NT2/D1 (cell line): ENCODE results near the gene TRPM4.

Experiments used
- DNase-seq: peaks from one replicate; pipeline ENCODE4 v3.0.0-alpha.2; 2011; ENCODE audit warnings: low read depth, low spot score
- H3K27me3 ChIP-seq: 2 replicates; pipeline ENCODE4 v1.6.0; 2011; ENCODE audit warnings: mild to moderate bottlenecking; ENCODE audit not compliant: insufficient read length, insufficient read depth
- H3K36me3 ChIP-seq: 2 replicates; pipeline ENCODE4 v1.6.1; 2011; ENCODE audit warnings: mild to moderate bottlenecking, low read length, mixed read lengths; ENCODE audit not compliant: insufficient read depth, insufficient read length
- H3K4me1 ChIP-seq: 2 replicates; pipeline ENCODE4 v1.5.1; 2011; ENCODE audit not compliant: insufficient read depth, insufficient read length
- H3K4me3 ChIP-seq: 2 replicates; pipeline ENCODE4 v1.5.1; 2011; ENCODE audit warnings: low read depth; ENCODE audit not compliant: insufficient read length
- H3K9ac ChIP-seq: 2 replicates; pipeline ENCODE4 v1.6.0; 2011; ENCODE audit warnings: low read depth; ENCODE audit not compliant: insufficient read length
- H3K9me3 ChIP-seq: 2 replicates; pipeline ENCODE4 v1.5.1; 2011; ENCODE audit warnings: mild to moderate bottlenecking, low read length; ENCODE audit not compliant: insufficient read depth
- SUZ12 ChIP-seq: IDR thresholded peaks from 2 replicates; pipeline ENCODE4 v1.6.1; 2011; ENCODE audit not compliant: insufficient read length, insufficient read depth; ENCODE audit errors: extremely low read depth
- YY1 ChIP-seq: IDR thresholded peaks from 2 replicates; pipeline ENCODE4 v1.6.1; 2011; ENCODE audit not compliant: insufficient read length, insufficient read depth
- ZNF274 ChIP-seq: IDR thresholded peaks from 2 replicates; pipeline ENCODE4 v1.6.1; 2011; ENCODE audit warnings: mild to moderate bottlenecking, low read depth, low read length

Gene TRPM4

DNA sequence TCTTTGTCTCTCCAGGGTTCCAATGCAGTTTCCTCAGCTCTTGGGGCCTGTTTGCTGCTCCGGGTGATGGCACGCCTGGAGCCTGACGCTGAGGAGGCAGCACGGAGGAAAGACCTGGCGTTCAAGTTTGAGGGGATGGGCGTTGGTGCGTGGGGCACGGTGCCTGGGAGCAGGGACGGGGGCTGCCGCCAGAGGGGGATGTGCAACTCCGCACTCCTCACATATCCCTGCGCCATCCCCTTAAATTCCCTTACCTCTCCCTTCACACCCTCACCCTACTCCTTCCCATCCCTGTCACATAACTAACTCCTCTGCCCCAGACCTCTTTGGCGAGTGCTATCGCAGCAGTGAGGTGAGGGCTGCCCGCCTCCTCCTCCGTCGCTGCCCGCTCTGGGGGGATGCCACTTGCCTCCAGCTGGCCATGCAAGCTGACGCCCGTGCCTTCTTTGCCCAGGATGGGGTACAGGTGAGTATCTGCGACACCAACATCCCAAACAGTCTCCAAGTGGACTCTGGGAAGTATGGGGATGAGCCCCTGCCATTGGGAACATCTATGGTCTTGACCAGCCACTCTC, 31.1 kb downstream of the TRPM4 start:
- TF ChIP-seq ZNF274 (no peak), SUZ12 (no peak), YY1 (no peak)
- no peaks in the 10 kb centered on the region for H3K4me1 ChIP-seq
- no peaks in the 10 kb centered on the region for H3K9me3 ChIP-seq
- H3K27me3 ChIP-seq, result peaks cover 4% of the 10 kb centered on the region
- H3K36me3 ChIP-seq, result no peaks in the 10 kb centered on the region
- no peak overlapping the region for H3K4me3 ChIP-seq
- no peak for DNase-seq
- no peak overlapping the region for H3K9ac ChIP-seq

DNA sequence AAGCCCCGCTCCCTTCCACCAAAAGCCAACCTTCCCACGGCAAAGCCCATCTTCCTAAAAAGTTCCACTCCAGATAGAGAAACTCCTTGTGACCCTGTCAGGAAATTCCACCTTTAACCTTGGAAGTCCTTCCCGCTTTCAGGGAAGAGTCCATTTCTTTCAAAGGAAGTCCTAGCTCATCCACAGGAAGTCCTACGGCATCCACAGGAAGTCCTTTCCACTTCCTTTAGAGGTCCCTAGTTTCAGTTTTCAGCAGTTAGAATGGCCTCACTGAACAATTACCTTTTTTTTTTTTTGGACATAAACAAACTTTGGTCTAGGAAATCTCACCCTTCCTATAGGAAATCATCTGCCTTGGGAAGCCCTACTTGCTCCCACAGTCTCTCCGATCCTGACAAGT, 31.7 kb downstream of the TRPM4 start:
- no peak for TF ChIP-seq ZNF274
- TF ChIP-seq SUZ12, result no peak
- TF ChIP-seq YY1, result no peak
- Histone ChIP-seq H3K4me3 (no peak overlapping the region), H3K9me3 (no peaks in the 10 kb centered on the region), H3K9ac (no peak overlapping the region), H3K27me3 (peaks cover 9% of the 10 kb centered on the region), H3K4me1 (no peaks in the 10 kb centered on the region), H3K36me3 (no peaks in the 10 kb centered on the region)
- no peak for DNase-seq

- DNase-seq, result no peak
- Histone ChIP-seq H3K9ac (no peak overlapping the region), H3K4me3 (no peak overlapping the region), H3K9me3 (no peaks in the 10 kb centered on the region), H3K36me3 (no peaks in the 10 kb centered on the region), H3K27me3 (peaks cover 9% of the 10 kb centered on the region), H3K4me1 (no peaks in the 10 kb centered on the region)
- no peak for TF ChIP-seq ZNF274
- no peak for TF ChIP-seq YY1
- TF ChIP-seq SUZ12, result no peak
Observed at GRCh38 chr19:49190781-49191180, 33.2 kb downstream of the TRPM4 start.

DNA sequence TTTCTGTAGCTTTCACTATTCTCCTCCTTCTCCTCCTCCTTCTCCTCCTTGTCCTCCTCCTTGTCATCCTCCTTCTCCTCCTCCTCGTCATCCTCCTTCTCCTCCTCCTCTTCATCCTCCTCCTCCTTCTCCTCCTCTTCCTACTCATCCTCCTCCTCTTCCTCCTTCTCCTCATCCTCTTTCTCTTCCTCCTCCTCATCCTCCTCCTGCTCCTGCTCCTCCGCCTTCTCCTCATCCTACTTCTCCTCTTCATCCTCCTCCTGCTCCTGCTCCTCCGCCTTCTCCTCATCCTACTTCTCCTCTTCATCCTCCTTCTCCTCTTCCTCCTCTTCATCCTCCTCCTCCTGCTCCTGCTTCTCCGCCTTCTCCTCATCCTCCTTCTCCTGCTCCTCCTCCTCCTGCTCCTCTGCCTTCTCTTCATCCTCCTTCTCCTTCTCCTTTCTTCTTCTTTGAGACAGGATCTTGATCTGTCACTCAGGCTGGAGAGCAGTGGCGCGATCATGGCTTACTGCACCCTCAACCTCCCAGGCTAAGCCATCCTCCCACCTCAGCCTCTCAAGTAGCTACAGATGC, 36.3 kb downstream of the TRPM4 start:
- Histone ChIP-seq H3K4me1 (no peaks in the 10 kb centered on the region), H3K9me3 (no peaks in the 10 kb centered on the region), H3K36me3 (no peaks in the 10 kb centered on the region), H3K9ac (no peak overlapping the region), H3K27me3 (peaks cover 9% of the 10 kb centered on the region), H3K4me3 (no peak overlapping the region)
- TF ChIP-seq ZNF274 (no peak), YY1 (no peak), SUZ12 (no peak)
- DNase-seq, result no peak

GRCh38 chr19:49194408-49194807, 36.8 kb downstream of the TRPM4 start:
- Histone ChIP-seq H3K36me3 (no peaks in the 10 kb centered on the region), H3K4me3 (no peak overlapping the region), H3K4me1 (no peaks in the 10 kb centered on the region), H3K9ac (no peak overlapping the region), H3K9me3 (no peaks in the 10 kb centered on the region), H3K27me3 (peaks cover 9% of the 10 kb centered on the region)
- TF ChIP-seq SUZ12, result no peak
- no peak for TF ChIP-seq ZNF274
- no peak for DNase-seq

DNA sequence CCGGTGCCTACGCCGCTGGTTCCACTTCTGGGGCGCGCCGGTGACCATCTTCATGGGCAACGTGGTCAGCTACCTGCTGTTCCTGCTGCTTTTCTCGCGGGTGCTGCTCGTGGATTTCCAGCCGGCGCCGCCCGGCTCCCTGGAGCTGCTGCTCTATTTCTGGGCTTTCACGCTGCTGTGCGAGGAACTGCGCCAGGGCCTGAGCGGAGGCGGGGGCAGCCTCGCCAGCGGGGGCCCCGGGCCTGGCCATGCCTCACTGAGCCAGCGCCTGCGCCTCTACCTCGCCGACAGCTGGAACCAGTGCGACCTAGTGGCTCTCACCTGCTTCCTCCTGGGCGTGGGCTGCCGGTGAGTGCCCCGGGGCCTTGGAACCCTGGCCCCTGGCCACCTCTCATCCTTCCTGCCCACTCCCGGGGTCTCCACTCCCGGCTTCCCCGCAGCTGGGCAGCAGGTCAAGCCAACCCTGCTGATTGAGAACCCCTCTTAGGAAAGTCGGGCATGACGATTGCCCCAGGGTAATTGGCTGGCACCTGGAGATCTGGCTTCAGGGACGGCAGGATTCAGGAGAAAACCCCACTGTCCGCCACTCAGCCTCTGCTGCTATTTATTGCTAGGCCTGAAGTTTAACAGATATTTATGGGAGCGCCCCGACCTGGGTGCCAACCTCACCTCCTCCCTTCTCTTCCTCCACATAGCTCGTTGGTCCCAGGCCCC, 39.1 kb downstream of the TRPM4 start:
- no peaks in the 10 kb centered on the region for H3K4me1 ChIP-seq
- peaks cover 9% of the 10 kb centered on the region for H3K27me3 ChIP-seq
- no peak for DNase-seq
- H3K9ac ChIP-seq, result no peak overlapping the region
- no peaks in the 10 kb centered on the region for H3K36me3 ChIP-seq
- TF ChIP-seq ZNF274 (no peak), YY1 (no peak), SUZ12 (no peak)
- no peaks in the 10 kb centered on the region for H3K9me3 ChIP-seq
- no peak overlapping the region for H3K4me3 ChIP-seq

DNA sequence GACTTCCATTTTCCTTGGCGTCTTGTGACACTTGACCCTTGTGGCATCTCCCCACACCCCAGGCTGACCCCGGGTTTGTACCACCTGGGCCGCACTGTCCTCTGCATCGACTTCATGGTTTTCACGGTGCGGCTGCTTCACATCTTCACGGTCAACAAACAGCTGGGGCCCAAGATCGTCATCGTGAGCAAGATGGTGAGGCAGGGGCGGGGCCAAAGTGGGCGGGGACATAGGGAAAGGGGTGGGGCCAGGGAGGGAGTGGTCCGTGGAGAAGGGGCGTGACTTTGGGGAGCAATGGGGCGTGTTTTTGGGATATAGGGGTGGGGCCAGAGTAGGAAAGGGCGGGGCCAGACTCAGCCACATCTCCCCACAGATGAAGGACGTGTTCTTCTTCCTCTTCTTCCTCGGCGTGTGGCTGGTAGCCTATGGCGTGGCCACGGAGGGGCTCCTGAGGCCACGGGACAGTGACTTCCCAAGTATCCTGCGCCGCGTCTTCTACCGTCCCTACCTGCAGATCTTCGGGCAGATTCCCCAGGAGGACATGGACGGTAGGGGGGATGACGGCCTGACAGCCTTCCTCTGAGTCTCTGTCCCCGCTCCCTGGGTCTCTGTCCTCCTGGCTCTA, 42.8 kb downstream of the TRPM4 start:
- no peak for TF ChIP-seq SUZ12
- no peak for TF ChIP-seq YY1
- TF ChIP-seq ZNF274, result no peak
- no peak for DNase-seq
- no peaks in the 10 kb centered on the region for H3K27me3 ChIP-seq
- peaks cover 3% of the 10 kb centered on the region for H3K36me3 ChIP-seq
- no peaks in the 10 kb centered on the region for H3K9me3 ChIP-seq
- no peaks in the 10 kb centered on the region for H3K4me1 ChIP-seq
- no peak overlapping the region for H3K9ac ChIP-seq
- H3K4me3 ChIP-seq, result no peak overlapping the region
